GM12878 (cell line): ENCODE data around the gene CFAP54. TPM values are rescaled to one million over a fixed set of nuclear protein-coding genes. Genes with fewer than 3 reads are reported as not detected.

Experiments used
- ATAC-seq: fragments of 200-7000 bp; cut with Tn5 transposase; 3 replicates; pipeline ENCODE4 v1.9.1; 2020; ENCODE audit warnings: mild to moderate bottlenecking, moderate library complexity
- BruUV-seq: library from RNA; stranded (reverse); fragments of 400-500 nt; replicated peaks from 2 replicates; lab custom pipeline; 2021; lab: Mats Ljungman, UMichigan
- CTCF ChIA-PET: fragments of 300-600 bp; sonication (Branson Sonifier 250); formaldehyde crosslinking; extraction: SDS; loops from one replicate; lab custom pipeline; 2021; ENCODE audit warnings: inconsistent platforms; lab: Yijun Ruan, JAX
- POLR2A ChIA-PET: fragments of 350-600 bp; formaldehyde crosslinking; extraction: SDS; loops from one replicate; lab custom pipeline; 2021; ENCODE audit warnings: inconsistent platforms; lab: Charles Lee
- RAD21 ChIA-PET: fragments of 300-600 bp; sonication (Branson Sonifier 250); formaldehyde crosslinking; loops from one replicate; lab custom pipeline; 2023; ENCODE audit warnings: antibody characterized with exemption; ENCODE audit not compliant: unreplicated experiment; lab: Charles Lee
- SMC1A ChIA-PET: fragments of 300-600 bp; sonication (Branson Sonifier 250); formaldehyde crosslinking; loops from one replicate; lab custom pipeline; 2023; ENCODE audit not compliant: unreplicated experiment, uncharacterized antibody; lab: Charles Lee
- DNase-seq: peaks from one replicate; pipeline ENCODE4 v3.0.0-alpha.2; 2011; ENCODE audit warnings: low read depth, low spot score
- FAIRE-seq: peaks from 3 replicates; lab custom pipeline; 2011; peaks lifted over from hg19 to GRCh38; lab: Jason Lieb, UNC
- H2AFZ ChIP-seq: 2 replicates; pipeline ENCODE4 v1.6.0; 2011; ENCODE audit warnings: low read depth, low read length, control low read depth; ENCODE audit not compliant: control insufficient read depth
- H3K27ac ChIP-seq: 2 replicates; pipeline ENCODE4 v1.5.1; 2011; ENCODE audit warnings: control low read depth; ENCODE audit not compliant: control insufficient read depth, insufficient read depth
- H3K27me3 ChIP-seq, 2 experiments: replicated peaks in 1 of 2; 2 replicates each; pipeline versions ENCODE4 v1.6.0 to v1.6.1; 2011; ENCODE audit warnings: low read length in 1 of 2; ENCODE audit not compliant: control insufficient read depth in 2 of 2, insufficient read depth in 2 of 2
- H3K36me3 ChIP-seq, 2 experiments: 2 replicates each; pipeline ENCODE4 v1.5.1; 2011; ENCODE audit warnings: low read length in 1 of 2; ENCODE audit not compliant: control insufficient read depth in 2 of 2, insufficient read depth in 2 of 2
- H3K4me1 ChIP-seq: 2 replicates; pipeline ENCODE4 v1.6.1; 2011; ENCODE audit warnings: mild to moderate bottlenecking, low read length, moderate library complexity, mixed read lengths; ENCODE audit not compliant: control insufficient read depth, insufficient read depth
- H3K4me2 ChIP-seq: 2 replicates; pipeline ENCODE4 v1.6.0; 2011; ENCODE audit warnings: control low read depth; ENCODE audit not compliant: control insufficient read depth, insufficient read depth
- H3K4me3 ChIP-seq: fragments of 200-600 bp; sonication (generic); 2 replicates; pipeline ENCODE4 v1.5.1; 2016
- H3K79me2 ChIP-seq: 2 replicates; pipeline ENCODE4 v1.6.0; 2011; ENCODE audit warnings: low read length; ENCODE audit not compliant: control insufficient read depth, insufficient read depth
- H3K9ac ChIP-seq: 2 replicates; pipeline ENCODE4 v1.8.0; 2011; ENCODE audit warnings: low read length, control low read depth, mixed read lengths; ENCODE audit not compliant: control insufficient read depth, insufficient read depth
- H3K9me3 ChIP-seq: replicated peaks from 3 replicates; pipeline ENCODE4 v1.5.1; 2011; ENCODE audit warnings: mild to moderate bottlenecking, low read length; ENCODE audit not compliant: control insufficient read depth, insufficient read depth
- H4K20me1 ChIP-seq: 2 replicates; pipeline ENCODE4 v1.6.0; 2011; ENCODE audit not compliant: control insufficient read depth, insufficient read depth
- ATF7 ChIP-seq: fragments of 450-650 bp; IDR thresholded peaks from 2 replicates; pipeline ENCODE4 v1.6.1; 2016; ENCODE audit warnings: low read depth, mild to moderate bottlenecking
- KLF5 ChIP-seq: fragments of 450-650 bp; IDR thresholded peaks from 2 replicates; pipeline ENCODE4 v1.6.1; 2014; ENCODE audit warnings: mild to moderate bottlenecking; ENCODE audit not compliant: partially characterized antibody
- LARP7 ChIP-seq: fragments of 450-650 bp; IDR thresholded peaks from 2 replicates; pipeline ENCODE4 v1.6.1; 2017; ENCODE audit warnings: mild to moderate bottlenecking
- RBBP5 ChIP-seq: fragments of 200-600 bp; sonication (generic); conservative IDR thresholded peaks from 2 replicates; pipeline ENCODE4 v1.6.1; 2016
- RCOR1 ChIP-seq: conservative IDR thresholded peaks from 2 replicates; pipeline ENCODE4 v1.6.1; 2012; ENCODE audit warnings: low read depth, low read length, improper control_type of control experiment
- STAT3 ChIP-seq: IDR thresholded peaks from 2 replicates; pipeline ENCODE4 v1.6.1; 2011; ENCODE audit warnings: low read depth, low read length, improper control_type of control experiment
- SUPT20H ChIP-seq: IDR thresholded peaks from 2 replicates; pipeline ENCODE4 v1.6.1; 2011; ENCODE audit warnings: low read depth, mild to moderate bottlenecking, low read length, moderate library complexity, borderline replicate concordance; ENCODE audit not compliant: control insufficient read depth
- TCF3 ChIP-seq: IDR thresholded peaks from 2 replicates; pipeline ENCODE4 v1.6.1; 2012; ENCODE audit warnings: low read depth, mild to moderate bottlenecking, low read length, borderline replicate concordance; ENCODE audit not compliant: insufficient read depth
- TCF7 ChIP-seq: IDR thresholded peaks from 2 replicates; pipeline ENCODE4 v1.6.1; 2014; ENCODE audit warnings: antibody characterized with exemption, borderline replicate concordance
- WGBS: methylation state at CpG from one replicate; pipeline ENCODE4 v1.1.6; 2016; ENCODE audit warnings: low lambda C conversion rate; ENCODE audit not compliant: insufficient replicate concordance, insufficient coverage; ENCODE audit errors: missing lambda C conversion rate; 5-methylcytosine and 5-hydroxymethylcytosine counted together
- in situ Hi-C: fragments of 300-500 bp; cut with MboI; formaldehyde crosslinking; loops from 9 replicates; pipeline ENCODE4 v1.14.3; 2018; ENCODE audit warnings: mixed read lengths
- intact Hi-C: fragments of 100-400 bp; cut with micrococcal nuclease; formaldehyde crosslinking; loops from one replicate; pipeline ENCODE4 v1.14.2; 2022; ENCODE audit not compliant: unreplicated experiment
- polyA plus RNA-seq, 11 experiments: library from polyadenylated mRNA; depleted of rRNA in 4 of 11; unstranded in 6 of 11; stranded (reverse) in 5 of 11; fragments of >200 nt; fragmentation: Nextera tagmentation in 4 of 11; fragmentation: Illumina TruSeq in 1 of 11; extraction: Ambion mirVana in 4 of 11; extraction: Trizol in 1 of 11; gene quantifications; 1 replicate in 1 of 11; 2 replicates in 10 of 11; pipeline versions ENCODE4 v1.2.1 to v1.2.3, GENCODE V29; 2011 to 2016; ENCODE audit warnings: inconsistent platforms in 2 of 11, missing spikeins in 2 of 11, low read depth in 1 of 11
- total RNA-seq, 4 experiments: library from RNA; depleted of rRNA in 3 of 4; stranded (reverse); fragments of >200 nt in 3 of 4; fragmentation: Illumina TruSeq in 1 of 4; extraction: Trizol in 1 of 4; gene quantifications; 2 replicates each; pipeline versions ENCODE4 v1.2.1 to v1.2.3, GENCODE V29; 2013 to 2021
- TF ChIP-seq, protein P1 (sequence below): fragments of 150-350 bp; IDR thresholded peaks from 2 replicates; pipeline ENCODE4 v1.6.1; 2016; ENCODE audit warnings: low read depth, low read length
- TF ChIP-seq, protein P2 (sequence below): IDR thresholded peaks from 2 replicates; pipeline ENCODE4 v1.6.1; 2011; ENCODE audit warnings: mild to moderate bottlenecking, low read depth, low read length, moderate library complexity; ENCODE audit not compliant: insufficient replicate concordance
- TF ChIP-seq, protein P3 (sequence below): IDR thresholded peaks from 2 replicates; pipeline ENCODE4 v1.6.1; 2011; ENCODE audit warnings: borderline replicate concordance, low read depth, mild to moderate bottlenecking, moderate library complexity, mixed read lengths, low read length; ENCODE audit not compliant: insufficient read depth; ENCODE audit errors: extremely low read length
- TF ChIP-seq, protein P4 (sequence below): IDR thresholded peaks from 2 replicates; pipeline ENCODE4 v1.6.1; 2012; ENCODE audit warnings: low read depth, low read length, improper control_type of control experiment
- TF ChIP-seq, protein P5 (sequence below): fragments of 150-350 bp; IDR thresholded peaks from 2 replicates; pipeline ENCODE4 v1.6.1; 2014; ENCODE audit warnings: mild to moderate bottlenecking, low read depth, low read length

The CFAP54 gene
- total and polyA plus RNA-seq, 10 of the 15 experiments (the other 5 are each of a cell fraction or from before 2014, with no cell fraction given) = 0.19 to 1.5 (median 0.56) TPM

DNA sequence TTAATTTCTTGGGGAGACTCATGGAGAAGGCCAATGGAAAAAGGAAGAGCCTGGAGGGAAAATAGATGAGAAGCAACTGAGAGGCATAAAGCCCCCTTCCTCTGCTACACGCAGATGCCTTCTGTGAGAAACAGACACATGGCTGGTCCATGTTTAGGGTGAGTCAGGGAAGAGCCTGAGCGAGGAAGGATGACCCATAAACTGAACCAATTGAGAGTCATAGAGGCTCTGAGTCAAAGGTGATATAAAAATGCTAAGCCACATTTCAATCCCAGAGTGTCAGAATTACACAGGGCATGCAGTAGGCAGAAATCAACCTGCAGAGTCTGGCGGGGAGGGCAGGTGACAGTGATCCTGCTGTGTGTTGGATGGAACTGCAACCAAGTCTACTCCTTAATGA, 387.6 kb downstream of the CFAP54 start:
- ChIA-PET RAD21 (no interaction called here), SMC1A (no interaction called here)
- no peak for FAIRE-seq

More for the DNA sequence above, 387.6 kb downstream of the CFAP54 start:
- TF ChIP-seq ATF7 (no peak), RBBP5 (no peak), RCOR1 (no peak), KLF5 (no peak), SUPT20H (no peak), LARP7 (no peak), TCF3 (no peak), TCF7 (no peak), STAT3 (no peak)
- TF ChIP-seq, protein P1, sequence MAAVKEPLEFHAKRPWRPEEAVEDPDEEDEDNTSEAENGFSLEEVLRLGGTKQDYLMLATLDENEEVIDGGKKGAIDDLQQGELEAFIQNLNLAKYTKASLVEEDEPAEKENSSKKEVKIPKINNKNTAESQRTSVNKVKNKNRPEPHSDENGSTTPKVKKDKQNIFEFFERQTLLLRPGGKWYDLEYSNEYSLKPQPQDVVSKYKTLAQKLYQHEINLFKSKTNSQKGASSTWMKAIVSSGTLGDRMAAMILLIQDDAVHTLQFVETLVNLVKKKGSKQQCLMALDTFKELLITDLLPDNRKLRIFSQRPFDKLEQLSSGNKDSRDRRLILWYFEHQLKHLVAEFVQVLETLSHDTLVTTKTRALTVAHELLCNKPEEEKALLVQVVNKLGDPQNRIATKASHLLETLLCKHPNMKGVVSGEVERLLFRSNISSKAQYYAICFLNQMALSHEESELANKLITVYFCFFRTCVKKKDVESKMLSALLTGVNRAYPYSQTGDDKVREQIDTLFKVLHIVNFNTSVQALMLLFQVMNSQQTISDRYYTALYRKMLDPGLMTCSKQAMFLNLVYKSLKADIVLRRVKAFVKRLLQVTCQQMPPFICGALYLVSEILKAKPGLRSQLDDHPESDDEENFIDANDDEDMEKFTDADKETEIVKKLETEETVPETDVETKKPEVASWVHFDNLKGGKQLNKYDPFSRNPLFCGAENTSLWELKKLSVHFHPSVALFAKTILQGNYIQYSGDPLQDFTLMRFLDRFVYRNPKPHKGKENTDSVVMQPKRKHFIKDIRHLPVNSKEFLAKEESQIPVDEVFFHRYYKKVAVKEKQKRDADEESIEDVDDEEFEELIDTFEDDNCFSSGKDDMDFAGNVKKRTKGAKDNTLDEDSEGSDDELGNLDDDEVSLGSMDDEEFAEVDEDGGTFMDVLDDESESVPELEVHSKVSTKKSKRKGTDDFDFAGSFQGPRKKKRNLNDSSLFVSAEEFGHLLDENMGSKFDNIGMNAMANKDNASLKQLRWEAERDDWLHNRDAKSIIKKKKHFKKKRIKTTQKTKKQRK = no peak
- TF ChIP-seq, protein P2, sequence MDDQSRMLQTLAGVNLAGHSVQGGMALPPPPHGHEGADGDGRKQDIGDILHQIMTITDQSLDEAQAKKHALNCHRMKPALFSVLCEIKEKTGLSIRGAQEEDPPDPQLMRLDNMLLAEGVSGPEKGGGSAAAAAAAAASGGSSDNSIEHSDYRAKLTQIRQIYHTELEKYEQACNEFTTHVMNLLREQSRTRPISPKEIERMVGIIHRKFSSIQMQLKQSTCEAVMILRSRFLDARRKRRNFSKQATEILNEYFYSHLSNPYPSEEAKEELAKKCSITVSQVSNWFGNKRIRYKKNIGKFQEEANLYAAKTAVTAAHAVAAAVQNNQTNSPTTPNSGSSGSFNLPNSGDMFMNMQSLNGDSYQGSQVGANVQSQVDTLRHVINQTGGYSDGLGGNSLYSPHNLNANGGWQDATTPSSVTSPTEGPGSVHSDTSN = no peak
- TF ChIP-seq, protein P3, sequence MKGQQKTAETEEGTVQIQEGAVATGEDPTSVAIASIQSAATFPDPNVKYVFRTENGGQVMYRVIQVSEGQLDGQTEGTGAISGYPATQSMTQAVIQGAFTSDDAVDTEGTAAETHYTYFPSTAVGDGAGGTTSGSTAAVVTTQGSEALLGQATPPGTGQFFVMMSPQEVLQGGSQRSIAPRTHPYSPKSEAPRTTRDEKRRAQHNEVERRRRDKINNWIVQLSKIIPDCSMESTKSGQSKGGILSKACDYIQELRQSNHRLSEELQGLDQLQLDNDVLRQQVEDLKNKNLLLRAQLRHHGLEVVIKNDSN = no peak
- TF ChIP-seq, protein P4, sequence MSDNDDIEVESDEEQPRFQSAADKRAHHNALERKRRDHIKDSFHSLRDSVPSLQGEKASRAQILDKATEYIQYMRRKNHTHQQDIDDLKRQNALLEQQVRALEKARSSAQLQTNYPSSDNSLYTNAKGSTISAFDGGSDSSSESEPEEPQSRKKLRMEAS = no peak
- TF ChIP-seq, protein P5, sequence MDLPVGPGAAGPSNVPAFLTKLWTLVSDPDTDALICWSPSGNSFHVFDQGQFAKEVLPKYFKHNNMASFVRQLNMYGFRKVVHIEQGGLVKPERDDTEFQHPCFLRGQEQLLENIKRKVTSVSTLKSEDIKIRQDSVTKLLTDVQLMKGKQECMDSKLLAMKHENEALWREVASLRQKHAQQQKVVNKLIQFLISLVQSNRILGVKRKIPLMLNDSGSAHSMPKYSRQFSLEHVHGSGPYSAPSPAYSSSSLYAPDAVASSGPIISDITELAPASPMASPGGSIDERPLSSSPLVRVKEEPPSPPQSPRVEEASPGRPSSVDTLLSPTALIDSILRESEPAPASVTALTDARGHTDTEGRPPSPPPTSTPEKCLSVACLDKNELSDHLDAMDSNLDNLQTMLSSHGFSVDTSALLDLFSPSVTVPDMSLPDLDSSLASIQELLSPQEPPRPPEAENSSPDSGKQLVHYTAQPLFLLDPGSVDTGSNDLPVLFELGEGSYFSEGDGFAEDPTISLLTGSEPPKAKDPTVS = no peak
- Histone ChIP-seq H3K9ac (no peak overlapping the region), H4K20me1 (no peaks in the 10 kb centered on the region), H2AFZ (no peak overlapping the region), H3K9me3 (no peaks in the 10 kb centered on the region; the same call in 2 of the 3 replicates), H3K4me2 (no peak overlapping the region), H3K79me2 (no peaks in the 10 kb centered on the region), H3K36me3 (no peaks in the 10 kb centered on the region), H3K27ac (no peak overlapping the region), H3K27me3 (peaks cover 0 to 2% of the 10 kb centered on the region in 2 experiments; a peak in 1 of 4 replicates), H3K4me3 (no peak overlapping the region), H3K4me1 (no peaks in the 10 kb centered on the region)
- intact Hi-C loops (no loop called here), in situ Hi-C loops (no loop called here)
- 34% methylated on average over 3 of the region's 3 CpGs for WGBS
- ChIA-PET CTCF (no interaction called here), POLR2A (no interaction called here)
- BruUV-seq = no TSS peak
- no peak for ATAC-seq
- no peak for DNase-seq
